Aorta (tissue), 5 donors: ENCODE measurements around the gene CRY2. TPM values are rescaled to one million over a fixed set of nuclear protein-coding genes. Genes with fewer than 3 reads are reported as not detected.
A peak's percentile ranks its signal among the peaks of the same experiment; 100 is the strongest.
"Not testable (repeated sequence)": the region's sequence is repeated elsewhere in the genome, so short reads cannot be mapped to it uniquely, and the experiment has no call there.

Experiments
- ATAC-seq: fragments of 200-7000 bp; cut with Tn5 transposase; one replicate; pipeline ENCODE4 v1.9.1; 2022; ENCODE audit warnings: moderate library complexity; ENCODE audit not compliant: low FRiP score
- DNase-seq, 2 donors: peaks; one replicate each; pipeline ENCODE4 v3.0.0-alpha.2; 2020
- H3K27ac ChIP-seq, 2 donors: one replicate each; pipeline ENCODE4 v1.5.1; 2013; ENCODE audit warnings: low read length in 2 of 2, mild to moderate bottlenecking in 2 of 2, moderate library complexity in 2 of 2, control low read depth in 1 of 2, inconsistent platforms in 1 of 2, low read depth in 1 of 2
- H3K27me3 ChIP-seq, 2 donors: one replicate each; pipeline ENCODE4 v1.6.1; 2013; ENCODE audit warnings: control low read depth in 1 of 2, low read length in 1 of 2, mild to moderate bottlenecking in 1 of 2, moderate library complexity in 1 of 2; ENCODE audit not compliant: insufficient read depth in 2 of 2, control insufficient read depth in 1 of 2
- H3K36me3 ChIP-seq, 2 donors: one replicate each; pipeline ENCODE4 v1.6.1; 2013; ENCODE audit warnings: control low read depth in 1 of 2, low read length in 1 of 2, mild to moderate bottlenecking in 1 of 2; ENCODE audit not compliant: insufficient read depth in 2 of 2, control insufficient read depth in 1 of 2
- H3K4me1 ChIP-seq, 2 donors: one replicate each; pipeline ENCODE4 v1.6.1; 2013; ENCODE audit warnings: low read length in 2 of 2, control low read depth in 1 of 2, mild to moderate bottlenecking in 1 of 2, moderate library complexity in 1 of 2; ENCODE audit not compliant: insufficient read depth in 2 of 2, control insufficient read depth in 1 of 2
- H3K4me3 ChIP-seq, 2 donors: one replicate each; pipeline ENCODE4 v1.5.1; 2013; ENCODE audit warnings: low read length in 2 of 2, control low read depth in 1 of 2, mild to moderate bottlenecking in 1 of 2
- H3K9me3 ChIP-seq: one replicate; pipeline ENCODE4 v1.6.1; 2013; ENCODE audit warnings: mild to moderate bottlenecking, low read length; ENCODE audit not compliant: control insufficient read depth
- WGBS, 2 donors: extraction: QIAGEN DNeasy Blood & Tissue Kit; methylation state at CpG; one replicate each; pipeline ENCODE4 v1.1.7; 2013; 5-methylcytosine and 5-hydroxymethylcytosine counted together
- intact Hi-C, 2 donors: fragments of 100-400 bp; cut with DNase I; formaldehyde crosslinking; loops; one replicate each; pipeline versions ENCODE4 v1.14.2 to v1.15.0; 2022
- polyA plus RNA-seq, 2 donors: library from polyadenylated mRNA; stranded (reverse); fragments of 200-250 nt; gene quantifications; one replicate each; pipeline ENCODE4 v1.2.3, GENCODE V29; 2013
- total RNA-seq, 2 donors: library from RNA; stranded (reverse); fragmentation: NEBNext Ultra II Directional; extraction: Animal tissue kit (Norgen Biotek cat#: 25700); gene quantifications; one replicate each; pipeline ENCODE4 v1.2.1, GENCODE V29; 2021
- donor health status: healthy with polysubstance abuse.
- donor health status: Bipolar disorder and iron deficiency.
- donor health status: DM: no; HTN: no; CAD: no.
- donor health status: DM: no; HTN: no; CAD: no.
- donor health status: DM: yes; HTN: yes; CAD: no.

The CRY2 gene
- total and polyA plus RNA-seq, 4 donors: 6.4 to 54.1 (median 28.2) TPM

GRCh38 chr11:45840251-45840650 lies 7.0 kb upstream of the CRY2 start:
- H3K27ac ChIP-seq, H3K4me3 ChIP-seq, H3K4me1 ChIP-seq, ATAC-seq, intact Hi-C loops, H3K36me3 ChIP-seq, DNase-seq, H3K27me3 ChIP-seq, H3K9me3 ChIP-seq: not testable (repeated sequence)
- 87% methylated on average over 13 of the region's 13 CpGs for WGBS, 2 donors

DNA sequence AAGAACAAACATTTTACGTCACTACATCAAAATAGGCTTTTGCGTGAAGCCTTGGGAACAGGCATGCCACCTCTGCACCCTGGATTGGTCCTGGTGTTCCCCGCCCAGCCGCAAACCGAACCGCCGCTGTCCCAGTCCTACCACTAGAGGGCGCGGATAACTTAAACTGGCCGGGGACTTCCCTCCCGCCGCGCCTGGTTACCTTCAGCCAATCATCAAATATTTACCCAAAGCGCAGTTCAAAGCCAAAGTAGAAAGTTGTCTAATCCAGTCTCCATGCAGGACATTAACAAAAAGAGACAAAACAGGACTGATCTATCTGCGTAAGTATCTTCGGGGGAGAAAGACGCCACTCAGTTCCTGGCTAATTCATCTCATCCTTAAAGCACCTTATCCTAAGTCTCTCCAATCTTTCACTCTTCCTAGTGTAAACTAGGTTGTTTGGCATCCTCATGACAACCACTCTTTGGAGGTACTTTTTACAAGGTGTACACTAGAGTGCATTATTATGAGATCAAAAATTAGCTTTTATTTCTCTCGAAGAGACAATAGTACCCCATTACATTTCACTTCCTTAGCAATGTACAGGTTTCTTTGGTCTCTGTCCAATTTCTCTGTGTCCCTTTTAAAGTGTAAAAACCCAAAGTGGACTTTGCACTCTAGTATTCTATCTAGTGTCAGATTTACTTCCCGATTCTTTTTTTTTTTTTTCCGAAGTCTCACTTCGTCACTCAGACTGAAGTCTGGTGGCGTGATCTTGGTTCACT lies 3.9 kb upstream of the CRY2 start:
- Histone ChIP-seq H3K36me3 (no peaks in the 10 kb centered on the region), H3K27me3 (no peaks in the 10 kb centered on the region), H3K9me3 (no peaks in the 10 kb centered on the region), H3K4me1 (no peaks in the 10 kb centered on the region), H3K4me3 (no peak overlapping the region), H3K27ac (peak overlapping the region in 1 of 2 donors; percentile 20)
- DNase-seq: peak; percentile 91 to 96
- intact Hi-C loops: no loop called here
- ATAC-seq: peak; percentile 63
- WGBS, 2 donors: 18% methylated on average over 22 of the region's 22 CpGs

- no peaks in the 10 kb centered on the region for H3K36me3 ChIP-seq
- DNase-seq: no peak
- H3K4me1 ChIP-seq: peaks cover 3 to 4% of the 10 kb centered on the region in 2 donors
- H3K9me3 ChIP-seq: no peaks in the 10 kb centered on the region
- H3K27ac ChIP-seq: no peak overlapping the region
- 75 to 78% methylated on average over 3 of the region's 3 CpGs for WGBS, 2 donors
- H3K27me3 ChIP-seq: no peaks in the 10 kb centered on the region
- intact Hi-C loops: loop anchor here in 1 of 2 donors (5.0 kb wide), 1 partner anchor 72 kb away; the partner anchor contains the start of gene PEX16
- ATAC-seq: no peak
- H3K4me3 ChIP-seq: no peak overlapping the region
Observed at GRCh38 chr11:45844822-45845578, 2.3 kb upstream of the CRY2 start.

- intact Hi-C loops: loop anchor here in 1 of 2 donors (5.0 kb wide), 1 partner anchor 71 kb away; the partner anchor contains the start of gene PEX16
- WGBS, 2 donors: 88 to 89% methylated on average over 4 of the region's 4 CpGs
- peak overlapping the region in 1 of 2 donors; percentile 46 for H3K27ac ChIP-seq
Observed at GRCh38 chr11:45846174-45846675, 1.1 kb upstream of the CRY2 start.

DNA sequence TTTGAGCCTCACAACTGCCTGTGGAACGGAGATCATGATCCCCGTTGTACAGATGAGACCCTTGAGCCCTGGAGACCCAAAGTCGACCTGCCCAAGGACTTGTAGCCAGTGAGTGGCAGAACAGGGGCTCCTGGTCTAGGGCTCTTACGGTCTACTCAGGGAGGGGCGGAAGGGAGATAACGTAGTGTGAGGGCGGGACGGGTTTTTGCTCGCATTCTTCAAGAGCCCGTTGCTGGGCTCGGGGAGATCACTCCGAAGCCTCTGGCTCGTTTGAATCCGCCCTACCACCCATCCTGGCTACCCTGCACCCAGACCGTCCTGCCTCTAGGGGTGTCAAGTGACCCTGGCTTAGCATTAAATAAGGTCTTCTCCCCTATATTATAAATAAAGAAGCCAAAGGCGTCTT lies 639 bp downstream of the CRY2 start:
- 0 to 1% methylated on average over 16 of the region's 16 CpGs for WGBS, 2 donors
- Histone ChIP-seq H3K4me1 (peaks cover 4 to 12% of the 10 kb centered on the region in 2 donors), H3K9me3 (no peaks in the 10 kb centered on the region), H3K27me3 (no peaks in the 10 kb centered on the region), H3K4me3 (peak overlapping the region; percentile 52 to 74), H3K27ac (peak overlapping the region; percentile 76 to 93), H3K36me3 (no peaks in the 10 kb centered on the region)
- DNase-seq: peak; percentile 65 to 81
- intact Hi-C loops: loop anchor here (2.0 to 5.0 kb wide), 2 partner anchors 69 to 71 kb away; partner anchors contain the start of gene PEX16 (in 1 of the 2)
- peak; percentile 55 for ATAC-seq

More at GRCh38 chr11:45846174-45846675, 1.1 kb upstream of the CRY2 start:
- Histone ChIP-seq H3K27me3 (no peaks in the 10 kb centered on the region), H3K36me3 (no peaks in the 10 kb centered on the region), H3K4me3 (no peak overlapping the region), H3K9me3 (no peaks in the 10 kb centered on the region), H3K4me1 (peaks cover 4 to 6% of the 10 kb centered on the region in 2 donors)
- ATAC-seq (no peak), DNase-seq (no peak)

- Histone ChIP-seq H3K27ac (peak overlapping the region in 1 of 2 donors; percentile 49), H3K4me1 (peaks cover 4 to 12% of the 10 kb centered on the region in 2 donors), H3K4me3 (peak overlapping the region; percentile 52 to 74), H3K36me3 (no peaks in the 10 kb centered on the region), H3K27me3 (no peaks in the 10 kb centered on the region), H3K9me3 (no peaks in the 10 kb centered on the region)
- intact Hi-C loops: loop anchor here (2.0 to 5.0 kb wide), 2 partner anchors 69 to 70 kb away; partner anchors contain the start of gene PEX16 (in 1 of the 2)
- no peak for DNase-seq
- 22 to 25% methylated on average over 8 of the region's 8 CpGs for WGBS, 2 donors
- ATAC-seq: no peak
Observed at GRCh38 chr11:45848654-45849081, 1.4 kb downstream of the CRY2 start.

DNA sequence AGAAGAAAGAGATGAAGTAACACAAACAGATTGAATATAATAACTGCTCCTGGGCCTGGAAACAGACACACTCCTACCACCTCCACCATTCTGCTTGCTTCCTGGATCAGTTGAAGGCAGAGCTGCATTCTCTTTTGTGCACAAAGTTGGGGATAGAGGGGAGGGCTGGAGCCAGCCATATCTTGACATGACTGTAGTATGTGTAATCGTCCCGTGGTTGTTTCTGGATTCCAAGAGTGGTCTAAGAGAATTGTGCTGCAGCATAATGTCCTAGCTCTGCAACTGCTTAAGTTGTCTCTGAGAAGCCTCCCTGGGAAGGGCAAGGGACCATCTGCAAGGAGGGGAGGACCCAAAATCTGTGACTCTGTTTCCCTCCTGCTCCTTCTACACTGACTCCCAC lies 3.2 kb downstream of the CRY2 start:
- no peaks in the 10 kb centered on the region for H3K27me3 ChIP-seq
- 11 to 17% methylated on average over 2 of the region's 2 CpGs for WGBS, 2 donors
- ATAC-seq (no peak), DNase-seq (no peak)
- H3K4me3 ChIP-seq: no peak overlapping the region
- no peak overlapping the region for H3K27ac ChIP-seq
- intact Hi-C loops: no loop called here
- no peaks in the 10 kb centered on the region for H3K9me3 ChIP-seq
- peaks cover 4 to 12% of the 10 kb centered on the region in 2 donors for H3K4me1 ChIP-seq
- H3K36me3 ChIP-seq: no peaks in the 10 kb centered on the region

GRCh38 chr11:45851228-45851627 lies 4.0 kb downstream of the CRY2 start:
- Histone ChIP-seq H3K27ac (no peak overlapping the region), H3K36me3 (no peaks in the 10 kb centered on the region), H3K9me3 (no peaks in the 10 kb centered on the region), H3K27me3 (no peaks in the 10 kb centered on the region), H3K4me1 (peaks cover 4 to 12% of the 10 kb centered on the region in 2 donors), H3K4me3 (no peak overlapping the region)
- ATAC-seq: no peak
- WGBS, 2 donors: 60 to 69% methylated on average over 2 of the region's 2 CpGs
- intact Hi-C loops: no loop called here
- no peak for DNase-seq
